HG02884 (cell line): ENCODE results near the gene OTUB1.
A peak's percentile ranks its signal among the peaks of the same experiment; 100 is the strongest.
"Not testable (repeated sequence)": the region's sequence is repeated elsewhere in the genome, so short reads cannot be mapped to it uniquely, and the experiment has no call there.

Source experiments
- ATAC-seq: cut with Tn5 transposase; IDR thresholded peaks from one replicate; pipeline ENCODE4 v1.9.1; 2021; ENCODE audit warnings: mild to moderate bottlenecking, moderate library complexity; ENCODE audit not compliant: unreplicated experiment

Gene OTUB1, protein sequence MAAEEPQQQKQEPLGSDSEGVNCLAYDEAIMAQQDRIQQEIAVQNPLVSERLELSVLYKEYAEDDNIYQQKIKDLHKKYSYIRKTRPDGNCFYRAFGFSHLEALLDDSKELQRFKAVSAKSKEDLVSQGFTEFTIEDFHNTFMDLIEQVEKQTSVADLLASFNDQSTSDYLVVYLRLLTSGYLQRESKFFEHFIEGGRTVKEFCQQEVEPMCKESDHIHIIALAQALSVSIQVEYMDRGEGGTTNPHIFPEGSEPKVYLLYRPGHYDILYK

DNA sequence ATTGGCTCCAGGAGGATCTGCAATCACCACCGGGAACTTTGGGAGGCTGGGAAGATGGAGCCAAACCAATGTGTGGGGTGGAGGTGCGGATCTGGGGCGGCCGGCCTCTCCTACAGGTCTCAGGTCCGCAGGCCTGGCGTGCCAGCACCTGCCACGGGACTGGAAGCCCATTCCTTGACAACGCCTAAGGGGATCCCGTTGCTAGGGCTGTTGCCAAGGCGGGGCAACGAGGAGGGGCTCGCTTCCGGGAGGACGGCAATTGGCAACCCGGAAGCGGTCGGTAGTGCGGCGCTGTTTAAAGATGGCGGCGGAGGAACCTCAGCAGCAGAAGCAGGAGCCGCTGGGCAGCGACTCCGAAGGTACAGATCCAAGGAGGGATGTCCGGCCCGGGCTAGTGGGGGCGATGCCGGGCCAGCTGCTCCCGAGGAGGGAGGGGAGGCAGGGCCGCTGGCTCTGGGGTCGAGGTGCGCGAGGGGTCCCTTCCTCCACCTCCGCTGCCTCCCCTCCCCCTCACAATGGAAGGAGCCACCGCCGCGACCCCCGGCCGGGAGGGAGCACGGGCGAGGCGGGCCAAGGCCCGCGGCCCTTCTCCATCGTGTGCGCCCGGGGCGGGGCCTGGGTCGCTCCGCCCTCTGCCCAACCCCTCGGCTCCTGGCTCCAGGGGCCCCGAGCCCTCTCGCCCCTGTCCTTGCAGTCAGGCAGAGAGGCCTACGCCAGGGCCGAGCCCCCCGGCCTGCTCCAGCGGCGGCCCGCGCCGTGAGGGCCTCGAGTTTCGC lies at the start of gene OTUB1:
TSS of gene OTUB1 (plus strand) at position 283 of the 776 bp plus-strand sequence. CDS start at position 302, 19 bp downstream.
- peak; percentile 82 for ATAC-seq

DNA sequence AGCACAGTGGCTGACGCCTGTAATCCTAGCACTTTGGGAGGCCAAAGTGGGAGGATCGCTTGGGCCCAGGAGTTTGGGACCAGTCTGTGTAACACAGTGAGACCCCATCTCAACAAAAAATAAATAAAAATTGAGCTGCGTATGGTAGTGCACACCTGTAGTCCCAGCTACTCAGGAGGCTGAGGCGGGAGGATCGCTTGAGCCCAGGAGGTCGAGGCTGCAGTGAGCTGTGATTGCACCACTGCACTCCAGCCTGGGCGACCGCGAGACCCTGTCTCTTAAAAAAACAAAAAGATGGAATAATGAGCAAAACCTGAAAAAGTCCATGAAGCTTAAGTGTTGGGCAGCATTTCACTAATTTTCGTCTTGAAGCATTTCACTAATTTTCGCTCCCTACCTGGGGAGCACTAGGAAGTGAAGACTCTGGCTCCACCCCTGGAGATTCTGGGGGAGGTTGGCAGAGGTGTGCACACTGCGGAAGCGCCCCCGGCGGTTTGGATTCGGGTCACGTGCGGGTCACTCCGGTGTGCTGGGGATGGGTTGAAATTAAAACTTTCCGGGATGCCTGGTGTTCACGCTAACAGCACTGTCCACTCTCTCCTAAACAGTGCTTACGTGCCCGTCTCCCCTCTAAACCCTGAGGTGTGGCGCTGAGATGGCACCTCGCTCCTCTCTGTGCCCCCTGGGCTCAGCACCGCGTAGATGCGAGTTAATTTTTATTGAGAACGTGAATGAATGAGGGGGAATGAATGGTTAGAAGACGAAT lies 48.3 kb upstream of the OTUB1 start:
- no peak for ATAC-seq

DNA sequence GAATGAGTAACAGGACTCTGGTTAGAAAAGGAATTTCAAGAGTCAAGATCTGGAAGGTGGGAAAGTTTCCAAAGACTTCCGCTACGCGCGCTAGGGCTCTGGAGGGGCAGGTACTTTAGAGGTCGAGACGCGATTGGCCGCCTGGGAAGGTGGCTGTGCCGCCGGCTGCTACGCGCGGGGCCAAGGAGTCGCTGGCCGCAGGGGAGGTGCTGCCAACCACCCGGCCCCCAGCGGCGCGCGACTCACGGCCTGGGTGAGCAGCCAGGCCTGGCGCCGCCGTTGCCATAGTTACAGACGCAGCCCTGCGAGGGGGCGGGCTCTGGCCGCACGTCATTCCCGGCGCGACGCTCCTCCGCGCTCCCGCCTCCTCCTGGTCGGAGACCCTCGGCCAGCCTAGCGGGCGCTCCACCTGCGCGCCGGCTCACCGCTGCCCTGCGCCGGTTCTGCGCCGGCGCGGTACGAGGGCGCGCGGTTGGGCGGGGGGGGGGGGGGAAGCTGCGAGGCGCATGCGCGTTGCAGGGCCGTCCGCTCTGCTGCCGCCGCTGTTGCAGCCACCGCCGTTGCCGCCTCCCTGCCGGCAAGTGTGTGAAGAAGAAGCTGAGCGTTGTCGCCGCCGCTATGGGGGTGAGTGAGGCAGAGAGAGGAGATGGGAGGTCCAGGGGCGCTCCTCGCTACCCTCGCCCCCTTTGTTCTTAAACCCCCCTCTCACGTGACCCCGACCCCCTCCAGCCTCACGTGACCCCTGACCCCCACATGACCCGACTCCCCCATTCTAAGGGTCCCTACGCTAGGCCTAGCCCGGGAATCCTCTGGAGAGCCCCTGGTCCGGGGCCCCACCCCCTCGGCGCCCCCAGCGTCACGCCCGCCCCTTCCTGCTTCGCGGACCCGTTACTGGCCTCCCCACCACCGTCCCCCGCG lies 47.5 kb upstream of the OTUB1 start, which contains the start of gene NAA40:
TSS of gene NAA40 (plus strand) at position 524 of the 918 bp plus-strand sequence. CDS start at position 619, 95 bp downstream.
- ATAC-seq, result peak; percentile 88

DNA sequence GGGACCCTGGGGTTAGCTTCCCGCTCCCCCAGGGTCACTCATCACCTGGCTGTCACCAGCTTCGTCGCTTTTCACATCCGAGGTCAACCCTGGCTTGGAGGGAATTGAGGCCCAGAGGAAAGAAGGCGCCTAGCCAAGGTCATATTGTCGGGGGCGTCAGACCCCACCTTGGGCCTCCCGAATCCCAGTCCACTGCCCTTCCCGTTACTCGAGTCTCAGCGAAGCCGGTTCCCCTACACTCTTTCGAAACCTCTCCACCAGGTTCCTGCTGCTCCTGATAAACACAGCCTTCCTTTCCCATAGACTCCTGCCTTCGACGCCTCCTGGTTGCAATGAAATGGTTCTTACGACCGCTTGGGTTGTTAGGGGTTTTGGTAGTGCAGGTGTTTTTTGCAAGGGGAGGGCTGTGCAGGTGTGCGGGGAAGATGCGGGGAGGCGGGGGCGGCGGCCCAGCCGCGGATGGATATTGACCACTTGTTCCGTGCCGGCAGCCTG lies 46.8 kb upstream of the OTUB1 start:
- no peak for ATAC-seq

DNA sequence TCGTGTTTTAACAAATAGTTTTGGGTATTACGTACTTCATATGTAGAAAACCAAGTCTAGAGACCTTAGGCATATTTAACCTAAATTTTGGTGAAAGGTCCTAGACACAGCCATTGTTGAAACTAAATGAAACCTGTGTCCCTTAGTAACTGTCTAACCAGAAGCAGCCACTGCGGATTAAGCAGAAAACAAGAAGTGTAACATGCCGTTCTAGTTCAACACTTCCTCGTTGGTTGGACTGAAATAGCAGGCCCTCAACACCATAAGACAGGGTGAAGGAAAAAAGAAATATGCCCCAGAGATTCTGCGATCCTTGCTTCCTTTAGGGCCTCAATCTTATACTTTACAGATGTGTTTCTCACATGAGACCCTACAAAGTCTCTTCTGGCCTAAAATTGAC lies 45.5 kb upstream of the OTUB1 start:
- no peak for ATAC-seq

DNA sequence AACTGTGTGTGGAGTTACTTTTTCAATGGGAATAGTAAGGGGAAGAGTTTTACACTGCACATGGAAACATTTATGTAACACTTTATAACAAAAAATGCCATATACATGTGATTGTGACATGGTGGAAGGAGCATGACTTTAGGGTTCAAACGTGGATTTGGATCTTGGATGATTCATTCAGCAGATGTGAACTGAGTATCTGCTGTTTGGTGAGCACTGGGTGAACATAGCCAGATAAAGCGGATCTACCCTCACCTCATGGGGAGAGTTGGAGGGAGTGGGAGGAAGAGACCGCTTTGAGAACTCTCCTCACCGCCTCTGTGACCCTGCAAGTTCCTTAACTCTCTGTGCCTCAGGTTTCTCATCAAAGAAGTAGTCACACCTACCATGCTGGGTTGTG lies 44.3 kb upstream of the OTUB1 start:
- no peak for ATAC-seq

DNA sequence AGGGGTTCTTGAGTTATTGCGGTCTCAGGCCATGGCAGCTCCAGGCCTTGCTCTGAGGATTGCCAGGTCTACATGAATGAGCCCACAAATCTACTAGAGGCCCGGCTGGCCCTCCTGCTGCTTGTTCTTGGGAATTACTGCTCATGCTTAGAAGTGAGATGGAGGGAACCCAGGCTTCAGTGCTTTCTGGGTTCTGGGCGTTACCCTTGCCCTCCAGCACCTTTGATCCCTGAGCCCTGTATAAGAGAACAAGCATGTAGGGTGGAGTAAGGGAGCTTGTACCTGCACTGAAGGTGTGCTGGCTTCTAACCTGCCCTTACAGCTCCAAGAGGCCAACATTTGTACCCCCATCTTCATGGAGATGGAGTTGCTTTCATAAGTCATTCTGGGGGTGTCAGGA lies 43.4 kb upstream of the OTUB1 start:
- no peak for ATAC-seq

DNA sequence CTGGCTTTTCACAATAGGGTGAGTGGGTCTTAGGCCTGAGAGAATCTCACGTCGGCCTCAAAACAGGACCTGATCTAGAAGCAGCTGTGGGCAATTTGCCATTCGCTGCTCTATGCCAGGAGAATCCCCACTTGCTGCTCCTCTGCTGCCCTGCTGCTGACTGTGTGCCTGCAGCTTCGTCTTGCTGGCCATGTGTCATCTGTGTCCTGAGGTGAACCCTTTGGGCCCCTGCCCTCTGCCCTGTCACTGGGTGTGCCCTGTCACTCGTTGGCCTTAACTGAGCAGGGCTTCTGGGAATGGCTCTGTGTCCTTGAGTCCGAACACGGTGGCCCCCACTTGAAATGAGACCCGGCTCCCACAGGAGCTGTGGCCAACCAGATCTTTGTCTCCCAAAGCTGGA lies 41.3 kb upstream of the OTUB1 start:
- no peak for ATAC-seq

DNA sequence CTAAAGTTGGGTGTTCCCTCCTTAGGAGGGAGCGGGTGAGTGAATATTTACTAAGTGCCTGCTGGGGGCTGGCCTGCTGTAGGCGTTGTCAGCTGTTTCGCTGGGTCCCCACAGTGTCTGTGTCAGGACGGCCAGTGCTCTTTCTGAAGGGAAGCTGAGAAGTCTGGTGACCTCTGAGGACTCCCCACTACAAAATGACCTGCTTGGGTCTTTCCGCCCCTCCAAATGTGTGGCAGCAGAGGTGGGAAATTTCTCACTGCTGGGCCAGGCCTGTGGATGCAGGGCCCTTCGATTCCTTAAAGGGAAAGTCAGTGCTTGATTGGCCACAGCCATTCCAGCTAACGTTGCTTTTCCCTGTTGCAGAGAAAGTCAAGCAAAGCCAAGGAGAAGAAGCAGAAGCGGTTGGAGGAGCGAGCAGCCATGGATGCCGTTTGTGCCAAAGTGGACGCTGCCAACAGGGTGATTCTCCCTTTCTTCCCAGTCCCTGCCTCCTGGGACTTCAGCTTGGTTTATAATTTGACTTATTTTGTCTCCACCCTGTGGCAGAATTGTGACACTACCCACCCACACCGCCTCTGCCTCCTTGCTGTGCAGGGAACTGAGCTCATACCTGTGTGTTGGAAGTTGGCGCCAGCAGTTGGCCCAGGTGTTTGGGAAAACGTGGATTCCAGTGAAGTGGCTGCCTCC lies 40.6 kb upstream of the OTUB1 start:
- ATAC-seq, result no peak

DNA sequence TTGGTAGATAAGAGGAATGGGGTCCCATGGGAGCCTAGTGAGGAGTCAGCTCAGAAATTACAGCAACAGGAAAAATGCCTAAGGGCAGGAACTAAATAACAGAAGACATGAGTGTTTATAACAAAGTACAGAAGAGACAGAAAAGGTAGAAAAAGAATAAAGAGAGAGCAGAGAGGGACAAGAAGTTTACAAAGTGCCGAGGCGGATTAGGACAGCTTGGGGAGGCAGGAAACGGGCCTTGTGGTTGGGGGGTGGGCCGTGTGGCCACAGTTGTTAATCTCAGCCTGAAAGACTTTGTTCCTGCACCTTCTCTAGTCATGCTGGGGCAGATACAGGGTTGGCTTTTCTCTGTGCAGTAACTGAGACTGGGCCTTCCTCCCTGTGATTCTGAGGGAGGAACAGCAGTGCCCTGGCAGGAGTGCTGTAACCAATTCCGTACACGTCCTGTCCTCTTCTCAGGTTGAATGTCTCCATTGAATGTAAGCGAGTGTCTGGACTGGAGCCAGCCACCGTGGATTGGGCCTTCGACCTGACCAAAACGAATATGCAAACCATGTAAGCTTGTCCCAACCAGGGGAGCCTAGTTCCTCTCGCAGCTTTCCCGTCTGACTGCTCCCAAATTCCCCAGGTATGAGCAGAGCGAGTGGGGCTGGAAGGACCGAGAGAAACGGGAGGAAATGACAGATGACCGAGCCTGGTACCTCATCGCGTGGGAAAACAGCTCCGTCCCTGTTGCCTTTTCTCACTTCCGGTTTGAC lies 34.3 kb upstream of the OTUB1 start:
- ATAC-seq, result no peak

DNA sequence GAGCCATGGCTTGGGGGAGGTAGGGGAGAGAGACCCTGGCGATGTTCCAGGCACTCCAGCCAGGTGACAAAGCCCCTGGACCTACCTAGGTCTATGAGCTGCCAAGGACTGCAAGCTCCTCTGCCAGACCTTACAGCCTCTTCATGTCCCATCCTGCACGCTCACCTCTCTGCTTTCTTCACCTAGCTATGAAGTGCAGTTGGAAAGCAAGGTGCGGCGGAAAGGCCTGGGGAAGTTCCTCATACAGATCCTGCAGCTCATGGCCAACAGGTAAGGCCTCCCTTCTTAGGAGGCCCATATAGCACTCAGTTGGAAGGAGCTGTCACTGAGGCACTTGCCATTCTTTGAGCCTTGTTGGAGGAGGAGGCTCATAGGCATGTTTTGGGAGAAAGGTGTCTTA lies 33.7 kb upstream of the OTUB1 start:
- no peak for ATAC-seq

DNA sequence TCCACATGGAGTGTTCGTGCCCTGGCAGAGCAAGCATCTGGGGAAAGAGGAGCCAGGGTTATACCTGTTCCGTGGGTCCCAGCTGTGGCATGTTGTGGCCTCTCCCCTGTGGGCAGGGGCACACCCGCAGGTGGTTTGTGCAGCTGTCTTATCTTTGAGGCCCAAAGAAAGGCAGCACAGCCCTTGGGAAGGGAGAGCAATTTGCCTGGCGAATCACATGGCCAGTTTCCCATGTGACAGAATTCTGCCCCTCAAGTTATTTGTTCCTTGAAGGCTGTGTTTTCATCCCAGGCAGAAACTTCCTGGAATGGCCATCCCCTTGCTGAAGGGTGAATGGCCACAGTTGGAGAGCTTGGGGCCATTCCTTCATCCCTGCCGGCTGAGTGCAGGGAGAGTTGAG lies 28.2 kb upstream of the OTUB1 start:
- no peak for ATAC-seq

DNA sequence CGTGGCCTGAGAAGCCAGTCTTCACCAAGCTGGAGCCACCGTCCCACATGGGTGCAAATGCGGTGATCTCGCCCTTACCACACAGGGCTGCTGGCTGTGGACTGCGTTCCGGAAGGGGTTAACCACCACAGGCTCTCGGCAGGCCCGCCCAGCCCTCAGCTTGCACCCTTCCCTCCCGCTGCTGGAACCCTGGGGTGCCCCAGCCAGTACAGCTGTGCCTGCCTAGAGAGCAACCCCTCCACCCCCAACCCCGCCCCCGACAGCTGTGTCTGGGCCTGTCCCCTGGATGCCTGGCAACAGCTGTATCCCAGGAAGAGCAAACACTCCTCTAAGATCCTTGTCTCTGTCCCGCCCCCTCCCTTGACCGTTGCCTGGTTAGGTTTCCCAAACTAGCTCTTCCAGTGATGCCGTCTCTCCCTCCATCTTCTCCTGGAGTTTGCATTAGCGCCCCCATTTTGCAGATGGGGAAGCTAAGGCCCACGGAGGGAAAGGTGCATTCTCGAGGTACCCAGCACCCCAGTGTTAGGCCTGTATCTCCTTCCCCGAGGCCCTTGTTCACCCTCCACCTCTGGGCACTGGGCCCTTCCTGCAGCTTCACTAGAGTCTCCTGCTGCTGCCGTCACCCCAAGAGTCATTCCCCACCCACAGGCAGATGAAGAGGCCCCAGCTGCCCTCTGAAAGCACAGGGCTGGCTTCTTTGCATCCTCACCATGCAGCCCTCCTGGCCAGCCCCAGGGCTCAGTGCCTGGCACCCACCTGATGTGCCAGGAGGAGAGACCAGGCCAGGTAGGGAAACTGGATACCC lies 24.4 kb upstream of the OTUB1 start:
- ATAC-seq, result no peak

DNA sequence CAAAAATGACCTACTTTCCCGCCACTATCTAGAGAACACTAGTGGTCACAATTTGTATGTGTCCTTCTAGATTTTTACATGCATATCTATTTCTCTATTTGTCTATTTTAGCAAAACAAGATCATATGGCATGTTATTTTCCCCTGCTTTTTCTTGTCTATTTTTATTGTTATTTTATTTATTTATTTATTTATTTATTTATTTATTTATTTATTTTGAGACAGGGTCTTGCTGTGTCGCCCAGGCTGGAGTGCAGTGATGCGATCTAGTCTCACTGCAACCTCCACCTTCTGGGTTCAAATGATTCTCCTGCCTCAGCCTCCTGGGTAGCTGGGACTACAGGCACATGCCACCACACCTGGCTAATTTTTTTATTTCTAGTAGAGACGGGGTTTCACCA lies 22.3 kb upstream of the OTUB1 start:
- ATAC-seq, result not testable (repeated sequence)

DNA sequence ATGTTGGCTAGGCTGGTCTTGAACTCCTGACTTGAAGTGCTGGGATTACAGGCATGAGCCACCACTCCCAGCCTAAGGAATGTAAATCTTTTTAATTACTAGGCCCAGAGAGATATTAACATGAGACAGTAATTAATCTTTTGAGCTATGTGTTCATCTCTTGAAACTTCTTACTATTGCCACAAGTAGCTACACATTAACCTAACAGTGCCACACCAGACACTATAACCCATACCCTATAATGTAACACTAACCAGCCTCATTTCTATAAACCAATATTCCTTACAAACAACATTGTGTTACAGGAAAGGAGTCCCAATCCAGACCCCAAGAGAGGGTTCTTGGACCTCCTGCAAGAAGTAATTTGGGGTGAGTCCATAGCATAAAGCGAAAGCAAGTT lies 19.8 kb upstream of the OTUB1 start:
- ATAC-seq, result no peak

DNA sequence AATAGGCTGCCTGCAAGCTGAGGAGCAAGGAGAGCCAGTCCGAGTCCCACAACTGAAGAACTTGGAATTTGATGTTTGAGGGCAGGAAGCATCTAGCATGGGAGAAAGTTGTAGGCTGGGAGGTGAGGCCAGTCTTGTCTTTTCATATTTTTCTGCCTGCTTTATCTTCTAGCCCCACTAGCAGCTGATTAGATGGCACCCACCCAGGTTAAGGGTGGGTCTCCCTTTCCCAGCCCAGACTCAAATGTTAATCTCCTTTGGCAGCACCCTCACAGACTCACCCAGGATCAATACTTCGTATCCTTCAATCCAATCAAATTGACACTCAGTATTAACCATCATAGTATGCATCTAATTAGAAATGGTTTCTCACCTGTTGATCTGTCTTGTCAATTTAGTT lies 16.8 kb upstream of the OTUB1 start:
- ATAC-seq, result no peak

DNA sequence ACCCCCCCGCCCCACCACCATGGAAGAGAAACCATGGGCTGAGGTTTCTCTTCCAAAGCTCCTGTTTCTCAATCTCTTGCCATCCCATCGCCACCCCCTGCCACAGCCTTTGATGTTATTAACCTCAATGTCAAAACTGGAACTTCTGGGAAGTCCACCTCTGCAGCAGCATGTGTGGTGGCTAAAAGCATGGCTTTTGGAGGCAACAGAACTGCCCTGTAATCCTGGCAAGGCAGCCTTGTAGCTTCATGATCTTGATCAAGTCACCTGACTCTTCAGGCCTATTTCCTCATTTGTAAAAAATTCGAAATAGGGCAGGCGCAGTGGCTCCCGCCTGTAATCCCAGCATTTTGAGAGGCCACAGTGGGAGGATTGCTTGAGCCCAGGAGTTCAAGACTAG lies 15.3 kb upstream of the OTUB1 start:
- no peak for ATAC-seq

DNA sequence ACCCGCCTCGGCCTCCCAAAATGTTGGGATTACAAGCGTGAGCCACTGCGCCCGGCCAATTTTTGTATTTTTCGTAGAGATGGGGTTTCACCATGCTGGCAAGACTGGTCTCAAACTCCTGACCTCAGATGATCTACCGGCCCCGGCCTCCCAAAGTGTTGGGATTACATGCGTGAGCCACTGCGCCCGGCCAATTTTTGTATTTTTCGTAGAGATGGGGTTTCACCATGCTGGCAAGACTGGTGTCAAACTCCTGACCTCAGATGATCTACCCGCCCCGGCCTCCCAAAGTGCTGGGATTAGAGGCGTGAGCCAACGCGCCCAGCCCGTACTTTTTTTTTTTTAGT lies 12.4 kb upstream of the OTUB1 start:
- ATAC-seq, result not testable (repeated sequence)
